ENCODE data around the gene ADAM12.
"Not testable (repeated sequence)": the region's sequence is repeated elsewhere in the genome, so short reads cannot be mapped to it uniquely, and the experiment has no call there.

The ADAM12 gene

GRCh38 chr10:126402721-126403695 lies 14.7 kb upstream of the ADAM12 start:
- DNase-seq (ENCODE audit: low read depth in 3 of 3, low spot score in 1 of 3): no peak

- DNase-seq (ENCODE audit: low read depth in 3 of 3, low spot score in 1 of 3): no peak
Observed at GRCh38 chr10:126400641-126401040, 12.4 kb upstream of the ADAM12 start.

- no peak for DNase-seq (ENCODE audit: low read depth in 3 of 3, low spot score in 1 of 3)
Observed at GRCh38 chr10:126398924-126399323, 10.6 kb upstream of the ADAM12 start.

GRCh38 chr10:126398383-126398743 lies 10.1 kb upstream of the ADAM12 start:
- DNase-seq (ENCODE audit: low read depth in 3 of 3, low spot score in 1 of 3): no peak

GRCh38 chr10:126397640-126398382 lies 9.5 kb upstream of the ADAM12 start:
- DNase-seq (ENCODE audit: low read depth in 3 of 3, low spot score in 1 of 3): no peak

GRCh38 chr10:126397156-126397555 lies 8.9 kb upstream of the ADAM12 start:
- no peak for DNase-seq (ENCODE audit: low read depth in 3 of 3, low spot score in 1 of 3)

GRCh38 chr10:126394948-126395347 lies 6.7 kb upstream of the ADAM12 start:
- no peak for DNase-seq (ENCODE audit: low read depth in 3 of 3, low spot score in 1 of 3)

- no peak for DNase-seq (ENCODE audit: low read depth in 3 of 3, low spot score in 1 of 3)
Observed at GRCh38 chr10:126393076-126393475, 4.8 kb upstream of the ADAM12 start.

GRCh38 chr10:126392469-126392868 lies 4.2 kb upstream of the ADAM12 start:
- DNase-seq (ENCODE audit: low read depth in 3 of 3, low spot score in 1 of 3): no peak

- no peak for DNase-seq (ENCODE audit: low read depth in 3 of 3, low spot score in 1 of 3)
Observed at GRCh38 chr10:126392068-126392467, 3.8 kb upstream of the ADAM12 start.

GRCh38 chr10:126391192-126391885 lies 3.1 kb upstream of the ADAM12 start:
- no peak for DNase-seq (ENCODE audit: low read depth in 3 of 3, low spot score in 1 of 3)

- no peak for DNase-seq (ENCODE audit: low read depth in 3 of 3, low spot score in 1 of 3)
Observed at GRCh38 chr10:126390324-126390723, 2.0 kb upstream of the ADAM12 start.

- DNase-seq (ENCODE audit: low read depth in 3 of 3, low spot score in 1 of 3): peak in 1 of 3 donors; percentile 18
Observed at GRCh38 chr10:126387041-126387921, 996 bp downstream of the ADAM12 start.

GRCh38 chr10:126384269-126384873 lies 3.9 kb downstream of the ADAM12 start:
- DNase-seq (ENCODE audit: low read depth in 3 of 3, low spot score in 1 of 3): no peak

GRCh38 chr10:126380352-126381076 lies 7.8 kb downstream of the ADAM12 start:
- no peak for DNase-seq (ENCODE audit: low read depth in 3 of 3, low spot score in 1 of 3)

GRCh38 chr10:126379166-126379565 lies 9.1 kb downstream of the ADAM12 start:
- DNase-seq (ENCODE audit: low read depth in 3 of 3, low spot score in 1 of 3): not testable (repeated sequence)

- no peak for DNase-seq (ENCODE audit: low read depth in 3 of 3, low spot score in 1 of 3)
Observed at GRCh38 chr10:126376956-126377355, 11.3 kb downstream of the ADAM12 start.

GRCh38 chr10:126375926-126376554 lies 12.2 kb downstream of the ADAM12 start:
- no peak for DNase-seq (ENCODE audit: low read depth in 3 of 3, low spot score in 1 of 3)

GRCh38 chr10:126375299-126375698 lies 13.0 kb downstream of the ADAM12 start:
- DNase-seq (ENCODE audit: low read depth in 3 of 3, low spot score in 1 of 3): no peak
